Stimulated activated CD4-positive, alpha-beta T cell treated with anti-CD3 and anti-CD28 coated beads, Interleukin-12 subunit alpha, Interleukin-12 subunit beta, amount 100 ng/mL, for 24 hours (primary cell): ENCODE measurements around the gene FXYD4.

Source experiments
- DNase-seq, 2 experiments: peaks; one replicate each; pipeline ENCODE4 v3.0.0-alpha.2; 2020; ENCODE audit warnings: low read depth in 2 of 2

The FXYD4 gene

DNA sequence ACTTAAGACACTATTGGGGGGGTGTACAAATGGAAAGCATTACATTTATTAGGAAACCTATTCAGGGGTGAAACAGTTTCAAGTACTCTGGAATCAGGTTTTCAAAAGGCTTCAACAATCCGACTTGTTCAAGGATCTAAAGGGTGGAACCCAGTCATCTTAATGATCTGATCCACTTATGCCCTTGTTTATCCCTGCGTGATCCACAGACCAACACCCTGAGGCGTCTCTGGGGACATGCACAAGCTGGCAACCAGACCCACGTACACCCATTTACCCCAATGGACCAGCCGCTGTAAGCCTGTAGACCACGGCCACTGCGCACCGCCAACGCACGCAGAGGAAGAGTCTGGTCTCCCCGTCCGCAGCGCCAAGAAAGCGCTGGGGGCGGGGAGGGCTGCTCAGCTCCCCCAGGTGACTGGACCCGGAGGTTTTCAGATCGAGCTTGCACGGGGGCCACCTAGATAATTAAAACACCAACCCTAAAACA is 24.2 kb downstream of the FXYD4 start:
- DNase-seq = no peak

DNA sequence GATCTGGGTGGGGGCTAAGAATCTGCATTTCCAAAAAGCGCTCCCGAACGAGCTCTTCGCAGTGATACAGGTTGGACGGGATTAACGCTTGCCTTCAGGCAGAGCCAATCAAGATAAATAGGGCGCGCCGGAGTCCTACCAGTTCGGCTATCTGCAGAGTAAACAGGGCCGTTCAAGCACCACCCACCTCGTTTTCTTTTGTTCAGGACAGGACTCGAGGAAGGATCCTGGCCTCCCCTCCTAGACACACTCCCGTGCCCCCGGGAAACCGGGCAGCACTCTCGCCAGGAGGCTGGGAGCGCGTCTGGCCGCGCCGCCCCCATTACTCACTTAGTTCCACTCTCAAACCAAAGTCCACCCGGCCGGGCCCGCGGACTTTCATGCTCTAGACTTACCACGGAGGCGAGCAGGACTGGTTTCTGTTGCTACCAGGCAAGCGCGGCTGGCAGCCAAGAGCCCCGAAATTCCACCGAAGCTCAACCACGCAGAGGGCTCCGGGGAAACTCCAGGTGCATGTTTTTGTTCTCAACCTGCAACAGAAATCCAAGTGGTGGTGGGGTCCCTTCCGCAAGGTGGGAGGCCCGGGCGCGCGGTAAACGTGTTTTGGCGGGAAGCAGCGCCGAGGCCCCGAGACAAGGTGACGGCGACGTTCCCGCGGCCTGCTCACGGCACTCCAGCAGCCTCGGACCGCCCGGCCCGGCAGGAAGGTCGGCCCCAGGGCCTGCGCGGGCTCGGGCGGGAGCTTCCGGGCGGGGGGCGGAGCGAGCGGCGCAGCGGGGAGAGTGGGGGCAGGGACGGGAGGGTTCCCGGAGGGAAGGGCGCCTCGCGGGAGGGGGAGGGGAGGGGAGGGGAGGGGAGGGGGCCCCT is 24.9 kb downstream of the FXYD4 start:
- peak; percentile 61 to 76 for DNase-seq

DNA sequence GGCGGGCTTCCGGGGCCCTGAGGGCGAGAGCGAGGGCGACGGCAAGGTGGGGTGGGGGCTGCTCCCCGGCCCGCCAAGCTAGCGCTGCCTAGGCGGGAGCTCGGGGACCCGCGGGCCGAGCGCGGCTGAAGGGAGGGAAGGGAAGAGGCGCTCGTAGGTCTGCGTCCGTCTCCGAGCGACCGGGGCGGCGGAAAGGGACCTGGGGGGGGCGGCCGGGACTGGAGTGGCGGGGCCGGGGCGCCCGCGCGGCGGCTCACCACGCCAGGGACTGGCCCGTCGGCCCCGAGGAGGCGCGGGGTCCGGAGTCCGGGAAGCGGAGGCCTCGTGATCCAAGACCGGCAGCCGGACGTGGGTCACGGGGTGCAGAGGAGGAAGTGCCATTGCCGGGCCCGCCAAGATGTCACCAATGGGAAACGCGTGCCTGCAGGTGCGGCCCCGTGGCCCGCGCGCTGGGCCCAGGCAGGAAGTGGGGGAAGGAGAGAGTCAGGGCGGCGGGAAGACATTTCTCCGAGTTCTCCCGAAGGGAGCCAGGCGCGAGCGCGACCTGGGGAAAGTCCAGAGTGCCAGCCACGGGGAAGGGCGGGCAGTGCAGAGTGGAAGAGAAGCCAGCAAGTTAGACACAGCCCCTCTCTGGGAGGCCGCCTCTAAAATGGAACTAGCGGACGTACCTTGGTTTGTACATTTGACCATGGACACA is 25.6 kb downstream of the FXYD4 start:
- DNase-seq = peak; percentile 68 to 79

DNA sequence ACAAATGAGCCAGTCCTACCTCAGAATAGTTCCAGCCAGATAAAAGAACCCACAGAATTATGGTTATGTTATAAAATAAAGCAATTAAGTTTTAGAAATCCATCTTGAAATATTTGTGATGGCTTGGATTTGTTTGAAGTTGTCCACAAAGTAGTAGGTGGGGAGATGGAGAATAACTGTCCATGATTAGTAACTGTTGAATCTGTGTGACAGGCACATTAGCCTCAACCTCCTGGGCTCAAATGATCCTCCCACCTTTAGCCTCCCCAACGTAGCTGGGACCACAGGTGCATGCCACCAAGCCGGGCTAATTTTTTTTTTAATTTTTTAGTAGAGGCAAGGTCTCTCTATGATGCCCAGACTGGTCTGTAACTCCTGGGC is 27.5 kb downstream of the FXYD4 start:
- no peak for DNase-seq

DNA sequence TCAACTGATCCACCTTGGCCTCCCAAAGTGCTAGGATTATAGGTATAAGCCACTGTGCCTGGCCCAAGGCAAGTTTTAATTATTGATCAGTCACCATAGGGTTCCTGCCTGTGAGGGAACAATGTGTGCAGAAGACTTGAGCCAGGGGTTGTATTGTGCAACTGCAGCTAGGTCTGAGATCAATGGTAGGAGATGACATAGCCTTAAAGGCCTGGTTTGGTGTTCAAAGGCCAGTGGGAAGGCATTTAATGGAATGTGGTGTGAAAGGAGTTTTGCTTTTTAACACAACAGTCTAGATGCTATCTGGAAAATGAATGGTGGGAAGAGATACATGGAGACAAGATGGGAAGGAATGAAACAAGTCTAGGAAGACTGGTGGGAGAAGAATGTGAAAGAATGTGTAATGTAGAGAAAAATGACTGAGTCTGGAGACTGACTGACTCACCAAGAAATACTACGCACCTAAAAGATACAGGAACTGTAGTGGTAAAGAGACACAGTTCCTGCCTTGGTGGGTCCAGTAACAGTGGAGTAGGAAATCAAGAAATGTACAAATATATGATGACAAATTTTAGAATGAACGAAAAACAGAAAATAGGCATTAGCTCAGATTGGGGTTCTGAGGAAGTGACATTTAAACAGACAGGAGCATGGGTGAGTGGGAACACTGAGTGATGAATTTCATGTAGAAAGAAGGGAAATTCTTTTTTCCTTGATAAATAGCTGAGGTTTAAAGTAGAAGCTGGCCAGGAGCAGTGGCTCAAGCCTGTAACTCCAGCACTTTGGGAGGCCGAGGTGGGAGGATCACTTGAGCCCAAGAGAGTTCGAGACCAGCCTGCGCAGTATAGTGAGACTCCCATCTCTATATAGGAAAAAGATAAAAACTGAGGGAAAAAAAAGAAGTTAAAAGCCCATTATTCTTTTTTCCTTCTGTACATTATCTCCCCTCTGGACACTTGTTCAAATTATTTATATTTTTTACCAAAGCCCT is 28.2 kb downstream of the FXYD4 start:
- no peak for DNase-seq

DNA sequence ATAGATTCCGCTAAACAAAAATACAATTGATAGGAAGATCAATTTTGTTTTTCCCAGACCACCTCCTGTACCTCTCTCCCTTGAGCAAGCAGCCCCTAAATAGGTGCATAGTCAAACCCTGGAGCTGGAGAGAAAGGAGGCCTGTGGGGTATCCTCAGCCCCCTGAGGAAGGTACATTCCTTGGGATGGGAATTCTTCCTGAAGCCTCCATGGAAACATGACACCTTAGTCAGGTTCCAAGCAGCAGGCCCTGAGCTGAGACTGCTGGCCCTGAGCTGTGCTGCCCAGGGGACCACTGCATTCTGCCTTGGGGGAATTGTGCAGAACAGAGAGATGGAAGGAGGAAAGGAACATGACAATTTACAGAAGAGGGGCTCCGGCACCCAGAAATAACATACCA is 30.2 kb downstream of the FXYD4 start:
- no peak for DNase-seq

DNA sequence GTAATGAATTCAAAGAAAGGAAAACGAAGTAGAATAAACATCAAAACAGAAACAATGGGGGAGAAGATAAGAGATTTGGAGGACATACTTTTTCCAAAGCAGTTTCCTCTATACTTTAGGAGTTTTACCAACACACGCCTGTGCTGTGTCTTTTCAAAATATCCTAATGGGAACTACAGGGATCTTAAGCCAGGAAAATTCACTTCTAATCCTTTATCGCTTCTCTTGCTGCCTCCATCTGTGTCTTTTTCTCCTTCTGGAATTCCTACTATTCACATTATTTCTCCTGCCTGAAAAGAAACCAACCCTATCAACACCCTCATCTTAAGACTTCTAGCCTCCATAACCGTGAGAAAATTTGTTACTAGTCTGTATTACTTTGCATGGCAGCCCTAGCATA is 30.7 kb downstream of the FXYD4 start:
- DNase-seq = no peak

DNA sequence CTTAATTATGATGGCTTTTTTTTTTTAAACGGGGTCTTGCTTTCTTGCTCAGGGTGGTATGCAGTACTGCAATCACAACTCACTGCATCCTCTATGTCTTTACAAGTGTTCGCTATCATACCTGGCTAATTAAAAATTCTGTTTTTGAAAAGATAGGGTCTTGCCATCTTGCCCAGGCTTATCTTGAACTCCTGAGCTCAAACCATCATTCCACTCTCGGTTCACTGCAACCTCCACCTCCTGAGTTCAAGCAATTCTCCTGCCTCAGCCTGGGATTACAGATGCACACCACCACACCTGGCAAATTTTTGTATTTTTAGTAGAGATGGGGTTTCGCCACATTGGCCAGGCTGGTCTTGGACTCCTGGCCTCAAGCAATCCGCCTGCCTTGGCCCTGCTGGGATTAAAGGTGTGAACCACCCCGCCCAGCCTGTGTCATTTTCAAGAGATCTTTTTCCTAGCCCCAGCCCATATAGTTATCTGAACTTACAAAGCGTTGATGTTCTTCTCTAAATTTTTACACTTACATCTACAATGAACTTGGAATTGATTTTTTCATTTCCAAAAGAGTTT is 31.5 kb downstream of the FXYD4 start:
- DNase-seq = no peak

DNA sequence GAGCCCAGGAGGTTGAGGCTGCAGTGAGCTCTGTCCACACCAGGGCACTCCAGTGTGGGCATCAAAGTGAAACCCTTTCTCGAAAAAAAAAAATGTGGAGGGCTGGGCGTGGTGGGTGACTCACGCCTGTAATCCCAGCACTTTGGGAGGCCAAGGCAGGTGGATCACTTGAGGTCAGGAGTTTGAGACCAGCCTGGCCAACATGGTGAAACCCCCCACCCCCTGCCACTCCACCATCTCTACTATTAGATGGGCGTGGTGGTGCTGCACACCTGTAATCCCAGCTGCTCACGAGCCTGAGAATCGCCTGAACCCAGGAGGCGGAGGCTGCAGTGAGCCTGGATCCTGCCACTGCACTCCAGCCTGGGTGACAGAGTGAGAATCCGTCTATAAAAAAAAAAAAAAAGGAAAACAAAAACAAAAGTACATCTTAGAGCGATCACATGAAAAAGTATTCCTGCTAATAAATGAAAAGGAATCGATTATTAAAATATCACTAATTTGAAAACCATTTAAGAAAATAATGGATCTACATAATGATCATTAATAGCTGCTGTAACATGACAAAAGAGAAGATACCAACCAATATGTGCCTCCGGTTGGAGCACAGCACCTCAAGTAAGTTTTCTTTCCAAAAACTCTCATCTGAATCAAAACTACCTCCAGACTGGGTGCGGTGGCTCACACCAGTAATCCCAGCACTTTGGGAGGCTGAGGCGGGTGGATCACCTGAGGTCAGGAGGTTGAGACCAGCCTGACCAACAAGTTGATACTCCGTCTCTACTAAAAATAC is 32.7 kb downstream of the FXYD4 start:
- DNase-seq = no peak

DNA sequence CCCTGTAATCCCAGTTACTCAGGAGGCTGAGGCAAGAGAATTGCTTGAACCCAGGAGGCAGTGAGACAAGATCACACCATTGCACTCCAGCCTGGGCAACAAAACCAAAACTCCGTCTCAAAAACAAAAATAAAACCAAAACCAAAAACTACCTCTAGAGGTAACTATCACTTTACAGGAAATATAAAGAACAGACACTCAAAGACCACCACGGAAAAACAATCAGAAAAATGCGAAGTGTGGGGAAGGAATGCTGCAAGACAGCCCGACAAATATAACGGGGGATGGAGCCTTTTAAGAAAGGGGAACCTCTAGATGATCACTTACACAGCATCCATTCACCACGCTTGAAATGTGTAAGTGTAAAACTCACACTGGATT is 33.3 kb downstream of the FXYD4 start:
- no peak for DNase-seq

DNA sequence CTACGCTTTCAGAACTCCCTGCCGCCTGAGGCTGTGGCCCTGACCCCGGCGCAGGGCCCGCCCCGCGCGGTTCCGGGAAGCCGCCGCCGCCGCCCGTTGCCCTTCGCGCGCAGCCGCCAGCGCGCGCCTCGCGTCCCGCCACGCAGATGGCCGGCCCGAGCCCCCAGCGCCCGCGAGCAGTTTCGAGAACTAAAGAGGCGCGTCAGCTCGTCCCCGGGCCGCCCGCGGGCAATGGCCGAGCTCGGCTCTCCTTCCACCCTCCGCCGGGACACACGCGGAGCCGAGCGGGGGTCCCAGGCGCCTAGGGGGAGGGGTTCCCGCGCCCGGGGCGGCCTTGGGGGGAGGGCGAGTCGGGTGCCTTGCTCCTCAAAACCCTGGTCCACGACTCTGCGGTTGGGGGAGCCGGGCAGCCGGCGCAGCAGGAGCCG is 35.7 kb downstream of the FXYD4 start:
- DNase-seq = no peak

DNA sequence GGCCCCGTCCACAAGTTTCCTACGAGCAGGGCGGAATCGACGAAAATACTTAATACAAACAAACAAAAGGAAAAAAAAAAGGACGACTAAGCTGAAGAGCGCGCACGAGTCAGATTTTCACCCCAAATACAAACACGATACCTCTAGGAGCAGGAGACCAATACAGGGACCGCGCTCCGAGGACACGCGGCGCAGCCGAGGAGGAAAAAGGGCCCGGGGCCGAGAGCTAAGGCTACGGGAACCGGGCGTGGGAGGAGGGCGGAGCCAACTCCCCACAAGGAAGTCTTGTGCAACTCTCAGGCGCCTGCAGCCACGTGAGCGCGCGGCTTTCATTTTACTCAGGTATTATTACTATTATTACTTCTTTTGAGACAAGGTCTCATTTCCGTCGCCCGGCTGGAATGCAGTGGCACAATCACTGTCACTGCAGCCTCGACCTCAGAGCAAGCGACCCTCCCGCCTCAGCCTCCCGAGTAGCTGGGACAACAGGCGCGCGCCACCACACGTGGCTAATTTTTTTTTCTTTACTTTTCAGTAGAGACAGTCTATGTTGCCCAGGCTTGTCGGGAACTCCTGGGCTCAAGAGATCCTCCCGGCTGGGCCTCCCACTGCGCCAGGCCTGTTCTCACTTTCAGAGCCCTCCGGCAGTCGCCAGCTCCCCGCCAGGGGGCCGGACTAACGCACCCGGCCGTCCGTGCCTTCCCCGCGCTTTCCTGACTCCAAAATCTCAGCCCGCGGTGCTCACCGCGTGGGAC is 36.3 kb downstream of the FXYD4 start:
- peak; percentile 80 to 90 for DNase-seq

DNA sequence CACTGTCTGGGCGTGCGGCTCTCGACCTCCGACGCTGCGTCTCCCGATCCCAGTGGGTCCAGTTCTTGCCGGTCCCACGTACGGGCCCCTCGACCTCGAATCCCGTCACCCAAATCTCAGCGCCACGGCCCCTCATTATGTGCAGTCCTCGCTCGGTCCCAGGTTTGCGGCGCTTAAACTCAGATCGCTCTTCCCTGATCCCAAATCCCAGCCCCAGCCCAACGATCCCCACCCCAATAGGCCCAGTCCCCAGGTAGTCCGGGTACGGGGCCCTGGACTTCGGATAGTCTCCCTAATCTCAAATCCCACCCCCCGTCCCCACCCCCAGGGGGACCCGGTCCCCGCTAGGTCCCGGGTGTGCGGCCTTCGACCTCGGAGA is 36.9 kb downstream of the FXYD4 start:
- DNase-seq = no peak

DNA sequence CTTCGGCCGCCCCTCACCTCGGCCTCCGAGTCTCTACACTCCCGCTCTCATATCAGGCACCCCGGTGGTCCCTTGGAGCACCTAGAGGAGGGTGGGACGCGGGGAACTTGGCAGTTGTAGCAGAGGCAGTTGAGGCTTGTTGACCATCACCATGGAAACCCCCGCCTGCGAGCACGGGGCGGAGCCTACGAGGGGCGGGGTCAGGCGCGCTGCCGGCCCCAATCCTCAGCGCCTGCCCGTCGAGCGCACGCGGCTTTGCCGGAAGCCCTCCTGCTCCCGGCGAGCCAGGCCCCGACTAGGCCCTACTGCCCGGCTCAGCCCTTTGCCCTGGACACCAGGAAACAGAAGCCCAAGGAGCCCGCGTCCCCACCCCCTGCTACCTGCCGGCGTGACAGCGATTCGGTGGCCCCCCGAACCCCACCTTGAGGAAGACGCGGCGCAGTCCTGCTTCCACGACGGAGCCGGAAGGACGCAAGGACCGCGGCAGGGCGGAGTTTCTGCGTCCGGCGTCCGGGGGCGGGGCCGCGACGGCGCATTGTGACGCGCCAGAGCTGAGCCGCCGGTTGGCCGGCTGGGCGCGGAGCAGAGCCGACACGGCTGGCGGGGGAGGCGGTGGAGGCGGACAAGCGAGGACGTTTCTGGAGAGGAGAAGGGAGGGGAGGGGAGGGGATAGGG is 37.4 kb downstream of the FXYD4 start, which contains the start of gene HNRNPF:
Gene HNRNPF, minus strand, starts transcription at position 477 of the 675 bp plus-strand sequence. CDS start 21,302 bp downstream, outside the sequence.
- DNase-seq = peak; percentile 88 to 90

DNA sequence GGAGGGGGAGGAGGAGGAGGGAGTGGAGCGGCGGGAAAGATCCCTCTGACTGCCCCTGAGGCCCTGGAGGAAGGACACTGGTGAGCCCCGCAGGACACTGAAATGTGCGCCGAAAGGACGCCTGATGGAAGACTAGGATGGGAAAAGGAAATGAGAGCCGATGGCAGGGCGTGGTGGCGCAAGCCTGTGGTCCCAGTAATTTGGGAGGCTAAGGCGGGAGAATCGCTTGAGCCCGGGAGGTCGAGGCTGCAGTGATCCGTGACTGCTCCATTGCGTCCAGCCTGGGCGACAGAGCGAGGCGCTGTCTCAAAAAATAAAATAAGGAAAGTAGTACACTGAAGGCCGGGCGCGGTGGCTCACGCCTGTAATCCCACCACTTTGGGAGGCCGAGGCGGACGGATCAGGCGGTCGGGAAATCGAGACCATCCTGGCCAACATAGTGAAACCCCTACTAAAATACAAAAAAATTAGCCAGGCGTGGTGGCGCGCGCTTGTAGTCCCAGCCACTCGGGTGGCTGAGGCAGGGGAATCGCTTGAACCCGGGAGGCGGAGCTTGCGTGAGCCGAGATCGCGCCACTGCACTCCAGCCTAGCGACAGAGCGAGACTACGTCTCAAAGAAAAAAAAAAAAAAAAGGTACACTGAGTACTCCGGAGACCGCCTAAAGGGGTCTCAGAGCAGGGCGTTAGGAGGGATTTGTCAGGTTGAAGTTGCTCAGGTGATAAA is 38.1 kb downstream of the FXYD4 start:
- peak; percentile 49 to 54 for DNase-seq

DNA sequence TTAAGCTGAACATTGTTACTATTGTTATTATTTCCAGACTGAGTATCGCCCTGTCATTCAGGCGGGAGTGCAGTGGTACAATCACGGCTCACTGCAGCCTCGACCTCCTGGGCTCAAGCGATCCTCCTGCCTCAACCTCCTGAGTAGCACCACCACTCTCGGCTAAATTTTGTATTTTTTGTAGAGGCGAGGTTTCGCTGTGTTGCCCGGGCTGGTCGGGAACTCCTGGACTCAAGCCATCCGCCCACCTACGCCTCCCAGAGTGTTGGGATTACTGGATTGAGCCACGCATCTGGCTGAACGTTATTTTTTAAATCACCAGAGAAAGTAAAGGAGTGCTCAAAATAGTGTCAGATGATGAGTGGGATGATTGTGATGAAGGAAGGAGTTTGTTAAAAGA is 38.9 kb downstream of the FXYD4 start:
- no peak for DNase-seq

DNA sequence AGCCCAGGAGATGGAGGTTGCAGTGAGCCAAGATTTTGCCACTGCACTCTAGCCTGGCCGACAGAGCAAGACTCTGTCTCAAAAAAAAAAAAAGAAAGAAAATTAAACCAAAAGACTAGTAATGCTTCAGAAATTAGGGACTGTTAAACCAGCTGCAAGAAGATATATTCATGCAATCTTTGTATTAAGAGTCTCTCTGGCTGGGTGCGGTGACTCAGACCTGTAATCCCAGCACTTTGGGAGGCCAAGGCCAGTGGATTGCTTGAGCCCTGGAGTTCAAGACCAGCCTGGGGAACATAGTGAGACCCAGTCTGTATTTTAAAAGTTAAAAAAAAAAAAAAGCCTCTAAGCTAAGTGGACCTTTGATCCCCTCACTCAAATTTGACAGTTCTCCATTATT is 40.1 kb downstream of the FXYD4 start:
- no peak for DNase-seq

DNA sequence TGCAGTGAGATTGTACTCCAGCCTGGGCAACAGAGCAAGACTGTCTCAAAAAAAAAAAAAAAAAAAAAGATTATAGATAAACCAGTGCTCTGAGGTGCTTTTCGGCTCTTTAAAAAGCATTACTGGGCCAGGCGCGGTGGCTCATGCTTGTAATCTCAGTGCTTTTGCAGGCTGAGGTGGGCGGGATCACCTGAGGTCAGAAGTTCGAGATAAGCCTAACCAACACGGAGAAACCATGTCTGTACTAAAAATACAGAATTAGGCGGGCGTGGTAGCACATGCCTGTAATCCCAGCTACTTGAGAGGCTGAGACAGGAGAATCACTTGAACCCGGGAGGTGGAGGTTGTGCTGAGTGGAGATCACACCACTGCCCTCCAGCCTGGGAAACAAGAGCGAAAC is 44.1 kb downstream of the FXYD4 start:
- DNase-seq = no peak
